Stimulated activated CD4-positive, alpha-beta T cell treated with anti-CD3 and anti-CD28 coated beads, Interleukin-15, amount 100 ng/mL, for 48 hours (primary cell): ENCODE data around the gene SPEG.

Experiments used
- DNase-seq, 2 donors: peaks; one replicate each; pipeline ENCODE4 v3.0.0-alpha.2; 2020; ENCODE audit warnings: low read depth in 2 of 2

Gene SPEG

DNA sequence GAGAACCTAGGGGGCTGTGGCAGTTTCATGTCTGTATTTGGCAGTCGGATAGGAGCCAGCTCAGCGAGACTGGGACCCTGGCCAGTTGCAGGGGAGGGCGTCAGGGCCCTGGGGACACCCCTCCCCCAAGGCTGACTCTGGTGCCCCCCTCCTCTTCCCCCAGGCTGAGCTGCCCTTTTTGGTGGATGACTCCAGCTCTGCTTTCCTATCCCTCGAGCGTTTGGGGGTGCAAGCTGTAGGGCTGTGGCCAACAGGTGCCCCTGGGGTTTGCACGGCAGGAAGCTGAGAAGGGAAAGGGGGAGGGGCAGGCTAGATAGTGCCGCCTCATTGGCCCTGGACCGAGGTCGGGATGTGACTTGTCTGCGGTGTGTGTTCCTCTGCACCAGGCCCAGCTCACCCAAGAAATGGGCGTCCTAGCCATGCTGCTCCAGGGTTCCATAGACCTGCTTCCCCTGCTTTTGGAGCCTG is 26.4 kb downstream of the SPEG start:
- no peak for DNase-seq

DNA sequence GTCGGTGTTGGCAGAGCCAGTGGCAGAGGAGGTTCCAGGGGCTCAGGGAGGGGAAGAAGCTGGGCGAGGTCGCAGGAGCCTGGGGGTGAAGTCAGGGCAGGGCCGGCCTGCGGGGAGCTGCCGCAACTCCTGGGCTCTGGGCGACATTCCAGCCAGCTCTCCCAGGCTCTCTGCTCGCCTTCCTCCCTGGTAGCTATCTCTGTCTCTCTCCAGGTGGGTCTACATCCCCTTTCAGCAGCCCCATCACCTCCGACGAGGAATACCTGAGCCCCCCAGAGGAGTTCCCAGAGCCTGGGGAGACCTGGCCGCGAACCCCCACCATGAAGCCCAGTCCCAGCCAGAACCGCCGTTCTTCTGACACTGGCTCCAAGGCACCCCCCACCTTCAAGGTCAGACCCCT is 27.0 kb downstream of the SPEG start:
- no peak for DNase-seq

DNA sequence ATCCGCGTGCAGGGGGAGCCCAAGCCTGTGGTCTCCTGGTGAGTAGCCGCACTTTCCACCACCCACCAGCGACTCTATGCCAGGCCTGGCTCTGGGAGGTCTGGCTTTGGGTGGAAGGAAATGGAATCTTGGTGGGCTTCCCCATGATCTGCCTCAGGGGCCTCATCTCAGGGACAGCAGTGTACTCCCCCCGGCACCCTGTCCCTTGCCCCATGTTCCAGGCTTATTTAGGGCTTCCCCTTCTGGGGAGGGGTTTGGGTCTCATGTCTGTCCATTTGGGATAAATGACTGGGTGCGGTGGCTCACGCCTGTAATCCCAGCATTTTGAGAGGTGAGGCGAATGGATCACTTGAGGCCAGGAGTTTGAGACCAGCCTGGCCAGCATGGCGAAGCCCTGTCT is 27.7 kb downstream of the SPEG start:
- no peak for DNase-seq

DNA sequence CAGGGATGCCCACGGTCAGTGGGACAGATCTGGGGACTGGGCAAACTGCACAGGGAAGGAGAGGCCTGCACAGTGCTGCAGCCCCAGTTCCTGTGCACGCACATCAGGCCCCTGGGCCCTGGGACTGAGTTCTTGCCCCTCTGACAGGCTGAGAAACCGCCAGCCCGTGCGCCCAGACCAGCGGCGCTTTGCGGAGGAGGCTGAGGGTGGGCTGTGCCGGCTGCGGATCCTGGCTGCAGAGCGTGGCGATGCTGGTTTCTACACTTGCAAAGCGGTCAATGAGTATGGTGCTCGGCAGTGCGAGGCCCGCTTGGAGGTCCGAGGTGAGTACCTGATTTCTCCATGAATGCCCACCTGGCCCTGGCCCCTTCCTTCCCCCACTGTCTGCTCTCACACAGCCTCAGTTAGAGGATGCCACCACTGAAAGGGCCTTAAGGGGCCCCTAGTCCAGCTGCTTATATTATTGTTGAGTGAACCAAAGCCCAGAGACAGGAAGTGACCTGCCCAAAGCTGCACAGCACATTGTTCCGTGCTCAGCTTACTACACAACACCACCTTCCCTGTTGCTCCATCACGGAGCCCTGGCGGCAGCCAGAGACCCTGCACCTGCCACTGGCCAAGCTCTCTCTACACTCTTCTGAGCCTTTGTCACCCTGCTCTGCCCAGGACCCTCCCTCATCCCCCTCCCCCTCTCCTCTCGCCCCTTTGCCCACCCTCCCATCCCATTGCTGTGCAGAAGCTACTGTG is 29.8 kb downstream of the SPEG start:
- no peak for DNase-seq

DNA sequence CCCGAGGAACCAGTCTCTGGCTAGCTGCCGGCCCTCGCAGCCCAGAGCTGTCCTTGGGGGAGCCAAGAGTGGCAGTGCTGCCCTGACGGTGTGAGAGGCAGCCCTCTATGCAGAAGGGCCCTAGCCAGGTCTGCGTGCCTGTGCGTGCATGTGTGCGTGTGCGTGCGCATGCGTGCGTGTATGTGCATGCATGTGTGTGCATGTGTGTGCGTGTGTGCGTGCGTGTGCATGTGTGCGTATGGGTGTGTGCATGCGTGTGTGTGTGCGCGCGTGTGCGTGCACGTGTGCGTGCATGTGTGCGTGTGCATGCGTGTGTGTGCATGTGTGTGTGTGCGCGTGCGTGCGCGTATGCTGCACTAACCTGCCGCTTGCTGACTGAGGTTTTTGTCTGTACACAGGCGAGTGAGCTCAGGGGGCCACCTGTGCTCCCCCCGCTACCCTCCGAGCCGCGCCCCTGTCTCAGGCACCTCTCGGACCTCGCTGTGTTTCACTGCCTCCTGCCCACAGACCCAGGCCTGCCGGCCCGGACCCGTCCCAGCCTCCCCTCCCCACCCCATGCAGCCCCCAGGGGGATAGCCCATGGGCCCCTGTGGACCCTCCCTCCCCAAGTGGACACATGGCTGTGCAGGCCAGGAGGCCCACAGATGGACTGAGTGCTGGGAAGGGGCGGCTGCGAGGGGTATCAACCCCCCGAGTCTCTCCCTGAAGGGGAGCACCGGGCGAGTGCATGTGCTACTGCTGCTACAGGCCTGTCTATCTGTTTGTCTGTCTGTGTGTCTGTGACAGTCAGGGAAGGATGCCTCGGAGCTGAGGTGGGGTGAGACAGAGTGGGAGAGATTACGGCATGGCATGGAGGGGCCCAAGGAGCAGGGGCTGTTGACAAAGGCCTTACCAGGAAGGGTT is 31.3 kb downstream of the SPEG start:
- DNase-seq: no peak

DNA sequence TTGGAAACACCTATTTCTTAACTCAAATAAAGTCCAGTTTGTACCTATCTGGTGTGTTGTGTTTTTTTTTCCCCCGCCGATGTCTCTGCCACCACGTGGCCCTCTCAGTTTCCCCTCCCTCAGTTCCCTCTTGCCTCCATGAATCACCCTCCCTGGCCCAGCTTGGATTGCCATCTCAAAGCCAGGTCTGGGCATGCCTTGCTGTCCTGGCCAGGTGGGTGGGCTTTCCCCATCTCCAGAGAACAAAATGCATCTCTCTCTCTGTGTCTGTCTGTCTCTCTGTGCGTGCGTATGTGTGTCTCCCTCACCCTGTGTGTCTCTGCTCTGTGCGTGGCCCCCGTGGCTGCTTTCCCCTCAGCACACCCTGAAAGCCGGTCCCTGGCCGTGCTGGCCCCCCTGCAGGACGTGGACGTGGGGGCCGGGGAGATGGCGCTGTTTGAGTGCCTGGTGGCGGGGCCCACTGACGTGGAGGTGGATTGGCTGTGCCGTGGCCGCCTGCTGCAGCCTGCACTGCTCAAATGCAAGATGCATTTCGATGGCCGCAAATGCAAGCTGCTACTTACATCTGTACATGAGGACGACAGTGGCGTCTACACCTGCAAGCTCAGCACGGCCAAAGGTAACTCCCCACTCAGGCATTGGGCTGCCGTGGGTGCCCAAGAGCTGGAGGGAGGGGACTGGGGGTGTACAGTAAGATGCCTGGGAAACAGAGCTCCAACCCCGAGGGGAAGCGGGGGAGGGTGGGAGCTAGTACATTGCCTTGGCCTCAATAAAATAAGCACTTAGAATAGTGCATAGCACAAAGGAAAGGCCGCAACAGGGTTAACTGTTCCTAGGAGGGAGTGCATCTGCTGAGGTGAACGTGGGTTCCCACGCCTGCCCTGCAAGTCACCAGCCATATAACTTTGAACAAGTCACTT is 32.4 kb downstream of the SPEG start:
- DNase-seq: no peak

DNA sequence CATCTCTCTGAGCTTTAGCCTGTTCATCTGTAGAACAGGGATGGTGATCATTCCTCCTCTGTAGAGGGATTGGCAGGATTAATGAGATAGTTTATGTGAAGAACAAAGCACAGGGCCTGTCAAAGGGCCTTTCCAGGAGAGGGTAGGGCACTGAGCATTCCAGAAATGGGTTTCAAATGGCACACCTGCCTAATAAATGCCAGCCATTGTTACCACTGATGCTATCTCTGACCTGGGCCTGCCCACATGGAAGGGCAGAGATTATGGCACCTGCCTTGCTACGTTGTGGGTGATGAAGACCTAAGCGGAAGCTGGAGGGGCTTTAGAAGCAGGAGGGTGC is 33.1 kb downstream of the SPEG start:
- no peak for DNase-seq

DNA sequence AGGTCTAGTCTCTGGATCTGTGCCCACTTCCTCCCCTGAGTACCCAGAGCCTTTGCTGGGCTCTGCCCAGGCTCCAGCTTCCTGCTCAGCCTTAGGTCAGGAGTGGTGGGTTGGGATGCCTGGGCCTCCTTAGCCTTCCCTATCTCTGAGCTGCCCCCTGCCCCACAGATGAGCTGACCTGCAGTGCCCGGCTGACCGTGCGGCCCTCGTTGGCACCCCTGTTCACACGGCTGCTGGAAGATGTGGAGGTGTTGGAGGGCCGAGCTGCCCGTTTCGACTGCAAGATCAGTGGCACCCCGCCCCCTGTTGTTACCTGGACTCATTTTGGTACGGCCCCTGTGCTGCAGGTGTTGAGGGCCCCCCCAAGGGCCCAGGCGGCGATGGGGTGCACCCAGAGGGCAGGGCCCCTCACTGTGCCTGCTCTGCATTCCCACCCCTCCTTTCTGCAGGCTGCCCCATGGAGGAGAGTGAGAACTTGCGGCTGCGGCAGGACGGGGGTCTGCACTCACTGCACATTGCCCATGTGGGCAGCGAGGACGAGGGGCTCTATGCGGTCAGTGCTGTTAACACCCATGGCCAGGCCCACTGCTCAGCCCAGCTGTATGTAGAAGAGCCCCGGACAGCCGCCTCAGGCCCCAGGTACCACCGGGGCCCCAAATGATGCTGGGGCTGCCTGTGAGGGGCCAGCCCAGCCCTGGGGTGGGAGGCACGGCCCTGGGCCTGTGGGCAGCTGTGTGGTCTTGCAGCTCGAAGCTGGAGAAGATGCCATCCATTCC is 34.0 kb downstream of the SPEG start:
- DNase-seq: no peak

DNA sequence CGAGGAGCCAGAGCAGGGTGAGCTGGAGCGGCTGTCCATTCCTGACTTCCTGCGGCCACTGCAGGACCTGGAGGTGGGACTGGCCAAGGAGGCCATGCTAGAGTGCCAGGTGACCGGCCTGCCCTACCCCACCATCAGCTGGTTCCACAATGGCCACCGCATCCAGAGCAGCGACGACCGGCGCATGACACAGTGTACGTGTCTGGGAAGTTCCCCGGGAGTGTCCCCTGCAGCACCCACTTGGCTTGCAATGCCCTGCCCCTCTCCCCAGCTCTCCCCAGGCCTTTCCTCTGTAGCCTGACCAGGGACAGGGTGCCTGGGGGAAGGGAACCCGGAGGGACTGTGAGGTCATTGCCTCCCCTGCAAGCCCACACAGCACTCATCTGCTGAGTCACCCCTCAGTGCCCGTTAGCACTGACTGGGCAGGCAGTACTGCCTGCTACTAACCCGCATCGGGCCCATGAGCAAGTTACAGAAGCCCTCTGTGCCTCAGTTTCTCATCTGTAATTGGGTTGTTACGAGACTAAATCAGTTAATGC is 34.6 kb downstream of the SPEG start:
- DNase-seq: no peak

DNA sequence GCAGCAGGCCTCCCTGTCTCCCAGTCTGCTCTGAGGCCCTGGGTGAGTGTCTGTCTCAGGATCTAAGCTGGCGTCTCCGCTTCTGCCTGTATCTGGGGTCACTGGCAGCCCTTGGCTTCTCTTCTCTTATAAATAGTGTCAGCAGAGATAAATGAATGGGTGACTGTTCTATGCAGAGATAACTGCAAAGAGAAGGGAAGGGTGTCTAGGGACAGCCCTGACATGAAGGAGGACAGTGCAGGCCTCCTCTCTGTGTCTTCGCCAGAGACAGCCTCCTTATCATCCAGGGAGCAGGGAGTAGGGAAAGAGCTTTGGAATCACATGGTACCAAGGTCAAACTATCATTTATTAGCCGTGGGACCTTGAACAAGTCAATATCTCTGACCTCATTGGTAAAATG is 35.8 kb downstream of the SPEG start:
- DNase-seq: no peak

DNA sequence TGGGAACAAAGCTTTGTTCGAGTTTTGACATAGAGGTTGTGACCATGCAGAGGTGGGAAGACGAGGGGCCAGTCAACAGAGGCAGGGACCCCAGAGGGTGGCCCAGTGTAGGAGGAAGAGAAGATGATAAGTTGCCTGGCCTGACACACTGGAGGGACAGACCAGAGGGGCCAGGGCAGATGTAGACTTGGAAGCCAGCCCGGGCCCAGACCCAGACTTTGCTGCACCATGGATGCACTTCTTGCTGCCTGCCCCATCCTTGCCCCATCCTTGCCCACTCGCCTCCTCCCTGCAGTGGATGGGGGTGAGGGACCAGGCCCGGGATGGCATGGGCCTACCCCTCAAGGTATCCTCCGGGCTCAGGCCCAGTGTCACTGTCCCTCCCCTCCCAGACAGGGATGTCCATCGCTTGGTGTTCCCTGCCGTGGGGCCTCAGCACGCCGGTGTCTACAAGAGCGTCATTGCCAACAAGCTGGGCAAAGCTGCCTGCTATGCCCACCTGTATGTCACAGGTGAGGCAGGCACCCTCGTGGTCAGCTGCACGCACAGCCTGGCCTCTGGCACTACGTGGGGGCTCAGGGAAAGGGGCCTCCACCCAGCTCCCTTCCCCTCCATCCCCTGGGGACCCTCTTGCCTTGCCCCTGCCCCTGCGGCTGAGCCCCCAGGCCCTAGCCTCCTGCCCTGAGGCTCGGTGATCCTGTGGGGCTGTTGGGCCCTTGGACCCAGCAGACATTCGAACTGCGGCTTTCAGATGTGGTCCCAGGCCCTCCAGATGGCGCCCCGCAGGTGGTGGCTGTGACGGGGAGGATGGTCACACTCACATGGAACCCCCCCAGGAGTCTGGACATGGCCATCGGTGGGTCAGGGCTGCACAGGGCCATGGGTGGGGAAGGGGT is 37.1 kb downstream of the SPEG start:
- DNase-seq: no peak

DNA sequence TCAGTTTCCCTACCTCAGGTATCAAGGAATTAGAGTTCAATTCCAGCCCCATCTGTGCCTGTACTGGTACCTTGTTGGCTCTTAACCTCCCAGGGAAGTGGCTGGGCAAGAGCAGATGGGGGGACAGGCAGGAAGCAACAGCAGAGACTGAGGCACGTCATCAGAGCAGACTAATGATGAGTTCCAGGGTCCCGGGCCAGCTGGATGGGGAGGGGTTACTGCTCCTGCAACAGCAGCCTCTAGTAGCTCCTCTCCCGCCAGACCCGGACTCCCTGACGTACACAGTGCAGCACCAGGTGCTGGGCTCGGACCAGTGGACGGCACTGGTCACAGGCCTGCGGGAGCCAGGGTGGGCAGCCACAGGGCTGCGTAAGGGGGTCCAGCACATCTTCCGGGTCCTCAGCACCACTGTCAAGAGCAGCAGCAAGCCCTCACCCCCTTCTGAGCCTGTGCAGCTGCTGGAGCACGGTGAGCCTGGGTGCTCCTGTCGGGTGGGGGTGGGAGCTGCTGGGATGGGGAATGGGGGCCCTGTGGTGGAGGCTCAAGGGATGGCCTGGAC is 38.1 kb downstream of the SPEG start:
- DNase-seq: no peak

DNA sequence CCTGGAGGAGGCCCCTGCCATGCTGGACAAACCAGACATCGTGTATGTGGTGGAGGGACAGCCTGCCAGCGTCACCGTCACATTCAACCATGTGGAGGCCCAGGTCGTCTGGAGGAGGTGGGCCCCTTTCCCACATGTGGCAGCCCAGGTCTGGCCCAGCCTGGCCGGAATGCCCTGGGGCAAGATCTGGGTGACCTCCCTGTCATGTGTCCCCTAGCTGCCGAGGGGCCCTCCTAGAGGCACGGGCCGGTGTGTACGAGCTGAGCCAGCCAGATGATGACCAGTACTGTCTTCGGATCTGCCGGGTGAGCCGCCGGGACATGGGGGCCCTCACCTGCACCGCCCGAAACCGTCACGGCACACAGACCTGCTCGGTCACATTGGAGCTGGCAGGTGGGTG is 38.9 kb downstream of the SPEG start:
- no peak for DNase-seq

DNA sequence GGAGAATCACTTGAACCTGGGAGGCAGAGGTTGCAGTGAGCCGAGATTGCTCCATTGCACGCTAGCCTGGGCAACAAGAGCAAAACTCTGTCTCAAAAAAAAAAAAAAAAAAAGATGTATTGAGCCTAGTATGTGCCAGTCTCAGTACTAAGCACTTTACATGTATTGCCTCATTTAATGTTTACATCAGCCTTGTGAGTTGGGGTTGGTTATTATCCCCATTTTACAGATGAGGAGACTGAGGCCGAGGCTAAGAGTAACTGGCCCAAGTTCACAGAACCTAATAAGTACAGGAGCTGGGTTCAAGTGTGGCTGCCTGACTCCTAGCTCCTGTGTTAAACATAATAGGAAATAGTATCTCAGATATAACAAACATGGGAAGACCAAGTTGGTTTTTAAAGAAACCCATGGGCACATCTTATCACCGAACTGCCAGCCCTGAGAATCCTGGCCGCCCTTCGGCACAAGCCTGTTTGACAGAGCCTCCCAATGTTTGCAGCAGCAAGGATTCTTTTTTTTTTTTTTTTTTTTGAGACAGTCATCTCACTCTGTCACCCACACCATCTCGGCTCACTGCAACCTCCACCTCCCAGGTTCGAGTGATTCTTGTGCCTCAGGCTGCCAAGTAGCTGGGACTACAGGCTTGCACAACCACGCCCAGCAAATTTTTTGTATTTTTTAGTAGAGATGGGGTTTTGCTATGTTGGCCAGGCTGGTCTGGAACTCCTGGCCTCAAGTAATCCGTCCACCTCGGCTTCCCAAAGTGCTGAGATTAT is 39.8 kb downstream of the SPEG start:
- DNase-seq: no peak

DNA sequence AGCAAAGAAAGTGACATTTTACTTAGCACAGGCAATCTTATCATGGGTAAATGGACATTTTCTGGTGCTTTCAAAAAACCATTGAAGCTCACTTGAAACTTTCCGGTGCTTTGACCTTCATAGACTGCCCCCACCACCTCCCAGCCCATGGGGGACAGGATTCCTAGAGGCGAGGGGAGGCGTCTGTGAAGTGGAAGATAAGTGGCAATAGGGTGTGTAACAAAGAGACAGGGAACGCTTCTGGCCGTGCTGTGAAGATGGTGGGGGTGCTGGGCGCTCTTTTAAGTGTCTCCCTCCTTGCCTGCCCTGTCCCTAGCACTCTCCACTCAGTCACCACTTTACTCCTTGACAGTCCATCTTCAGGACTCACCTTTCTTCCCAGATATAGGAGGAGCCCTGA is 40.6 kb downstream of the SPEG start:
- no peak for DNase-seq

DNA sequence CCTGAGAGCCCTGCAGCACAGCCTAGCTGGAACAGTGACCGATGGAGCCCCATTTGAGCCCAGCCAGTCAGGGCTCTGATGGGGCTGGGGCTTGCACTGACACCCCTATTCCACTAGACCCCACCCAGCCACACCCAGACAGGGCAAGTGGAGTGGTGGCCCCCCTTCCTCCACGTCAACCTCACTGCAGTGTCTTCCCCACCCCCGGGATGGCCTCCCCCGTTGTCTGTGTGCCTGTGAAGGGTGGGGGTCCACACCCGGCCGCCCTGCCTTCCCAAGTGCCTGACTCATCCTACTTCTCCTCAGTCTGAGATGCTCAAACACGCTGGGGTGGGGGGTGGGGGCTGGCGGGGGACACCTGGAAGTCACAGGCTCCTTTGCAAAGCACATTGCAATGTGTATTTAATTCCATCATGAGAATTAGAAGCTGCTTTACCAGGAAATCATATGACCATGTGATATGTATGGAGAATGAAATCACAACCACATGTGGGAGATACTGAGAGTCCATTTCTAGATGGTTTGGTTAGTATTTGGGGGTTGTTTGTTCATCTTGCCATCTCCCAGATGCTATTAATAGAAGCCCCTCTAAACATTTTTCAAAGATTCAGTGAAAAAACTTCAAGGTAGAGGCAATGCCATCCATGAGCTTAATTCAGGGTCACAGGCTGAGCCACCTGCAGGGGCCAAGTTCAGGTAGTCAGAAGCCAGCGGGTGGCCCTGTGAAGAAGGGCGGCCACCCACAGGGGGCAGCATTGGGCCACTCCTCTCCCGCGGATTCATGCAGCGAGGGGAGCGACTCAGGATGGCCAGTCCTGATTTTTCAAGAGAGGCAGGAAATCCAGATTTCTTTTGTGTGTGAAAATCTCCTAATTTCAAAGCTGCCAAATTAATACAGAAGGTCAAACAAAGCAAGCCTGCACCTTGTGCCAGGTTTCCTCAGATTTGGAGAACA is 41.3 kb downstream of the SPEG start:
- peak; percentile 29 to 65 for DNase-seq

DNA sequence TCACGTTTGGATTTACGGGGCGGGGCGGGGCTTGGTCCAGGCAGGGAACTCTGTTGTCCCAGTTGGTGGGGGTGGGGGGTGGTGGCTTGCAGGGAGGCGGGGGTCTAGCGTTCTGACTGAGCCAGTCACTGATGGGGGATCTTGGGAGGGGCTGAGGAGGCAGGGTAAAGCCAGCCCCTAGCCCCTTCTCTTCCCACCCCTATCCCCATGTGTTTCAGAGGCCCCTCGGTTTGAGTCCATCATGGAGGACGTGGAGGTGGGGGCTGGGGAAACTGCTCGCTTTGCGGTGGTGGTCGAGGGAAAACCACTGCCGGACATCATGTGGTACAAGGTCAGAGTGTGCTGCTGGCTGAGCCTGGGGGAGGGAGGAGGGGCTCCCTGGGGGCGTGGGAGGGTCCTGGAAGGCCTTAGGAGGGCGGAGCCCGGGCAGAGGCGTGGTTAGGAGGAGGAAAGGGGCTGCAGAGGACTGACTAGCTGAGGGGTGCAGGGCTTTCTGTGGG is 42.1 kb downstream of the SPEG start:
- DNase-seq: no peak

DNA sequence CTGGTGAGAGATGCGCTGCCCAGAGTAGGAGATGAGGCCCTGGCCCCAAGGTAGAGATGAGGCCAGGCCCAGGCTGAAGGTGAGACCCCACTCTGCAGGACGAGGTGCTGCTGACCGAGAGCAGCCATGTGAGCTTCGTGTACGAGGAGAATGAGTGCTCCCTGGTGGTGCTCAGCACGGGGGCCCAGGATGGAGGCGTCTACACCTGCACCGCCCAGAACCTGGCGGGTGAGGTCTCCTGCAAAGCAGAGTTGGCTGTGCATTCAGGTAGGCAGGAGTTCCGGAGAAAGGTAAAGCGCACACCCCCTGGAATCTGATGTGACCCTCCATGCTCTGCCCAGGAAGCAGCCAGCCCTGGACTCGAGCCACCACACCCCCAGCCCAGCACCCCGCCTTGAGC is 42.5 kb downstream of the SPEG start:
- DNase-seq: no peak
